HG02840 (cell line): ENCODE measurements around the gene CADPS.
"Not testable (repeated sequence)": the region's sequence is repeated elsewhere in the genome, so short reads cannot be mapped to it uniquely, and the experiment has no call there.

ENCODE experiments used
- ATAC-seq: cut with Tn5 transposase; IDR thresholded peaks from one replicate; pipeline ENCODE4 v1.9.1; 2021; ENCODE audit warnings: mild to moderate bottlenecking, moderate library complexity, moderate number of reproducible peaks; ENCODE audit not compliant: unreplicated experiment, low FRiP score

Gene CADPS

DNA sequence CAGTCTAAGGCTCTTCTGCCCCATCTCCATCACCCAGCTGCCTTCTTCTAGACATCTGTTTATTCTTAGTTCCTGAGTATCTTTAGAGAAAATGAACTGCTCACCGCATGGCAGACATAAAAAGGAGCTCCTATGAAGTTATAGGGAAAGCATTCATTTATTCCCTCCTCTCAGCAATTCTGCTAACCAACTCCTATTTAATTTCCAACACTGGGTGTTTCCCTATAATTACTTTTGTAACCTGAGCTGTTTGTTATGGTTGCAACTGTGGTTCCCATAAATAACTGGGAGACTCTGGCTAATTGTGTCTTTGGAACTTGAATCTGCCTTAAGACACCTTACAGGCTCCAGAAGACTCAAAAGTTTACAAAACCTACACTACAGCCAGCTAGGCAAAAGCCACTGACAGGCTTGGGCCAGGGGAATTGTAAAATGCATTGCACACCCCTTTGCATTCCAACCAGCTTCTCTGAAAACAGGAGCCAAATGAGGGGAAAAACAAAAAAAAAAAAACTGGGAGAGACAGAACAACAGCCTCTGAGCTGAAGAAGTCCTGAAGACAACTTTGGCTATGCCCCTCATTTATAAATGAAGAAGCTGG is 270.4 kb downstream of the CADPS start:
- no peak for ATAC-seq

DNA sequence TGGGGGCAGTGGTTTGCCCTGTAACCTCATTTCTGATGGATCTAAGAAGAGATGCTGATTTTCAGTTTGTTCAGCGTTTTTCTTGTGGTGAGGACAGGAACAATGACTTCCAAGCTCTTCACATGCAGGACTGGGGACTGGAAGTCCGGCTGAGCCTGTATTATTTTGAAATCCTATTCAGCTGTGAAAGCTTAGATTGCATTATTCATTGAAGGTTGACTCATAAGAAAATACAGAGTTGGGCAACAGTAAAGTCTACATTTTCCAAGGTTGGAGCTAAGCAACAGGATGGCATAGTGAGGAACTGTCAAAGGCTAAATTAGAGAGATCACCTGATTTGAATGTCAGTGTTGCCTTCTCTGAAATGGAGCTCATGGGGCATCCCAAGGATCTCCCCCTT is 270.9 kb downstream of the CADPS start:
- no peak for ATAC-seq

DNA sequence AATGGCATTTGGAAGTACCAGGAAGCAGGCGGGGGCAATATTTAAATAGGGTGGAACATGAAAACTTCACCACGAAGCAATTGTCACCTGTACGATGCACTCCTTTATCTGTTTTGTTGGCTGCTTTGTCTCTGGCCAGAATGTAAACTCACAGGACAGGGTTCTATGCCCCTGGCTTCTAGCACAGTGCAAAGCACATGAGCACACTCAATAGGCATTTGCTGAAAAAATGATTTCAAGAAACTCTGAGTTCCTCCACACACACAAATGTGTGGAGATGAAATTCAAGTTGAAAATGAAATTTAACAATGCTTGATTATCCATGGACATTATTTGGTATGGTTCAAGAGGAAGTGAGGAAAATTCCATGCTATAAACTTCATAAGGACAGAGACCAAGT is 272.2 kb downstream of the CADPS start:
- no peak for ATAC-seq

DNA sequence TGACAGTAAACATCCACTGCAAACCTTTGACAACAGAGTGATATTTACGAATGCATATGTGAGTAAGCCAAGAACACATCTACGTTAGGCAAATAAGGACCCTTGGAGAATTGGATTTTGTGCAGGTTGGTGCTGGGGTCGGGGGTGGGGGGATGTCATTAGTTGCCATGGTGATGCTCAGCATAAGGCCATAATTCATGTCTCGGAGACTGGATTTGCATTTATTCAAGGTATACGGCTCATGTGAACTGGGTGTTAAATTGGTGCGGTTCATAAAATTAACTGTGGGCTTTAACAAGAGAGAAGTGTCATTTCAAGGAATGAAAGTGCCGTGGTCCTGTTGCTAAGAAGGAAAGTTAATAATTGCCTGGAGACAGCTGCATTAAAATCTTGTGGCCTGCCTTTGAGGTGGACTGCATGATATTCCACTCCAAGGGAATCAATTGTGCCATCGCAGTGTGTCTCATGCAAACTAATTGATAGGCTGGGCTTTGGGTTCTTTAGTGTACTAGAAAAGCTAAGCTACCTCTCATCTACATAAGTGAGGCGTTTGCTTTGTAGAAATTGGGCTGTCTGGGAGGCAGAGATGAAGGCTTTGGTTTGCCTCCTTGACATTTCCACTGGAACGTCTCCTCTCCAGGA is 273.0 kb downstream of the CADPS start:
- ATAC-seq: no peak

DNA sequence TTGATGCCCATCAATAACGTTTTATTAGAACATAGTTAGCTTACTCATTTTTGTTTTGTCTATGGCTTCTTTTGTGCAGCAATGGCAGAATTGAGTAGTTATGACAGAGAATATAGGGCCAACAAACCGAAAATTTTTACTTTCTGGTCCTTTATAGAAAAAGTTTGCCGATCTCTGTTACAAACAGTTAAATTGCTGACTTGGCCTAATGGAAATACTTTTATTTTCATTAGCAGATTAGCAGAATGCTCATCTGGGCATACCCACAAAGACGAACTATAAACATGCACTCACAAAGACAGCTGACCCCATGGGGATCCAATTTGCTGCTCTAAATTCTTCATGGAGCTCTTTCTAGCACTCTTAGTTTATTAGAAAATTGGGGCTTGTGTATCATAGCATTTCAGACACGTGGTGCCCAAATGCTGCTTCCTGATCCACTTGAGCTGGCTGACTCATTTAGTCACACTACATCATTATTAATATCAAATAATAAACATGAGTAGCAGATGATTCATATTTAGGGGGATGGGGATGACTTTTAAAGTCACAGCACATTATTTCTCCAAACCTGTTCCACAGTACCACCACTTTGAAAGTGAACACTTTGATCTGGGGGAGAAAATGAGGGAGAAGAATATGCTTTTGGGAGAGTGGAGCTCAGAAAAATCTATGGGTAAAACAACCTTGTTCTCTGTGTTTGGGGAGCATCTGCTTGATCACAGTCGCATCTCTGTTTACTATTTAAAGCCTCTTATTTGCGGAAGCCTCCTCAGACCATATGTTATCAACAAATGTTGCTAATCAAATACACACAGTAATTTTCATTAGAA is 273.8 kb downstream of the CADPS start:
- no peak for ATAC-seq

DNA sequence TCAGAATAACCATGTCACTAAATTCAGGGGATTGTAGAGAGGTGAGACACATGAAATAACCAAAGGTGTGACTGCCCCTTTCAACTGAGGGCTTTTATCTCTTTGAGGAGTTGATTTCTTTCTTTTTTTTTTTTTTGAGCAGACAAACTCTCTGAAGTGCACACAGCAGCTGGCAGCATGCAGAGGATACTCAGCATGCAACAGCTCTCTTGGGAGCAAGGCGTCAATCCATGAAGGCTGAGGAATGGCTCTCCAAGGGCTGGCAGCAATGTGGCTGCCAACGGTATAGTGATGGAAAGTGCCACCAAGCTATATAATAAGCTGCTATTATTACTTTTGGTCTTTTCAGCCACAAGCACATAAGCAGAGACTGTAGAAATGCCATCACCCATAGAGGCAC is 275.2 kb downstream of the CADPS start:
- ATAC-seq: no peak

DNA sequence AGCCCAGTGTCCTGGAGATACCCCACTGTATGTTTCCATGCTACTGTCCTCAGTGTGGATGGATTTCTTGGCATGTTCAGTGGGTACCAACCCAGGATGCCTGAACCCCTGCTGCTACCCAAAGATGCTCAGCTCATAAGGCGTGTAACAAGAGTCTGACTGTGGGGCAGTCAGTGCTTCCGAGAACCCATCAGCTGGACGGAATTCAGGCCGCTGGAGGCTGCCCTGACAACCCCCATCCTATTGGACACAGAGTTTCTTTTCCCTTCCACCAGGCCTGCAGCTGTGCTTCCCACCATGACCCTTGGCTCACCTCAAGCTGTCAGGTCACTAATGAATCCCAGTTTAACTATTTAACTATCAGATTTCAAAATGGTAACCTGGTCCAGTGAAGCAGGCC is 277.7 kb downstream of the CADPS start:
- no peak for ATAC-seq

DNA sequence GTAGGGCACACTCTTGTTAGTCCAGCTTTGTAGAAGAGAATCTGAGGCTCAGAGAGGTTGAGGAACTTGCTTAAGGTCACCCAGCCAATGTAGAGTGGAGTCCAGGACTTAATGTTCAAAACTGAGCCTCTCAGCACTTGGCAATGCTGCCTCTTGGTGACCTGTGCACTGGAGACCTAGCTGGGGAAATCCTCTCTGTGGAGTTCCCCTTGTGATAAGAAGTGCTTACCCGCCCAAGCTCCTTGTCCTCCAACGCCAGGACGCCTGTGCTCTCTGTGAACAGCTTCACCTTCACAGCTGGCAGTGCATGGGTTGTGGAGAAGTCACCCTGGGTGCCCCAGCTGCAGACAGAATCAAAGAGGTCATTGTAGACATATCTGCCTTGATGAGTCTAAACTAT is 282.8 kb downstream of the CADPS start:
- ATAC-seq: no peak

DNA sequence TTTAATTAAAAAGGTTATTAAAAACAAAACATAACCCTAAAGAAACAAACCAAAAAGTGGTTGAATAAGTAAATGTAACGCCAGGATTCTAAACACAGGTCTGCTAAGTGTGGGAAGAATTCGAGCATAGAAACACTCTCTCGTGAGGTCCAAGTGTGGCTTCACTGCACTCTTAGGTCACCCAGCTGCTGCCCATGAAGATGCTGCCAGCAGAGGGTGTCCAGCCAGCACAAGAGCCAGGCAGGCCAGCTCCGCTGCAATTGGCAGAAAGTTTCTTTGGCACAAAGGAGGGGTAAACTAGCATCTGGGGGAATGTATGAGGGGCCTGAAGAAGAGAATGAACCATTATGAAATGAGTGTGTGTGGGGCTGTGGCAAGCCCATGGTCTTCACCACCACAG is 286.1 kb downstream of the CADPS start:
- no peak for ATAC-seq

DNA sequence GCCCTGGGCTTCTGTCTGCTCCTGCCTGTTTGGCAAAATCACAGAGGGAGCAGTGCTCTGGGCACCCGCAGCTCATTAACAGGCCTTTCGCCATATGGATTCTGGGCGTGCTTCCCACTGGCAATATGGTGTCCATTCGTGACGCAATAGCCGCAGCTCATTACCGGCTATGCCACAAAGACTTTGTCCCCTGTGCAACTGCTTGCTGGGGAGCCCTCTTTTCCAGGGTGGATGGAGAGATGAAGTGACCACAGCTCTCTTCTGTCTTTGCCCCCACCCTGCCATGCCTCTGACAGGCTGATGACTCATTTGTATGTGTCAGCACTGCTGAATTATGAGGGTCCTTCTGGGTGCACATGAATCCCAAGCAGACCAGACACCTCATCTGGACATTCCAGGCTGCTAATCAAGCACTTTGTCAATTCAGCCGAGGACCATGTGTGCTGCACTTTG is 287.6 kb downstream of the CADPS start:
- no peak for ATAC-seq

DNA sequence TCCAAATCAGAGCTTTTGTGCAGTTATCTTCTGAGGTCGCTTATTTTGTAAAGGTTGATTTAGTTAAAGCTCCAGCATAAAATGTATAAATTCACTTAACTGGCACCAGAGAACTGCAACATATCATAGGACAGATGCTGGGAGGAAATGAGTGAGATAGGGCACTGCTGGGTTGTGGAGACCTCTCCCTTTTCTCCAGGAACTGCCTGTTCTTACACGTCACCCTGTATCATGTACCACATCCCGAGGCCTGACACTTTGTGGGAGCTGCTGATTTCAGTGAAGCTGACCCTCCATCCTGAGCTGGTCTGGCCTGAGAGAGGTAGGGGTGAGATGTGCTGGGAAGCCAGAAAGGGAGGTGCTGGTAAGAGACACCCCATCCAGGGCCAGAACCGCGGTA is 288.0 kb downstream of the CADPS start:
- ATAC-seq: no peak

DNA sequence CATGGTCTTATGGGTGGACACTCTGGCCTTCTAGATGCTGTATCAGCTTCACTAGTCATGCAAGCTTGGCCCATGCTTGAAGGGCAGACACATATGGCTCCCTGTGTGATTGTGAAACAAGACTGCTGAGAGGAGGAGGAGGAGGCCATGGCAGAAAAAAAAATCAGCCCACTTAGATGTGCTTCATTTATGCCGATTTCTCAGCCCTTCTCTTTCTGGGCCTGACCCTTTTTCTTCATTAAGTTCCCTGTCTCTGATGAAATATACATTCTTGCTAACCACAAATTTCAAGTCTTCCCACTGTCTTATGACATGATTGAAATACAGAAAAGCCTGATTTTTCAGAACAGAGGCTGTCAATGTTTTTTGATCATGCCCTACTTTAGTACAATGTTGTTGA is 288.9 kb downstream of the CADPS start:
- ATAC-seq: no peak

DNA sequence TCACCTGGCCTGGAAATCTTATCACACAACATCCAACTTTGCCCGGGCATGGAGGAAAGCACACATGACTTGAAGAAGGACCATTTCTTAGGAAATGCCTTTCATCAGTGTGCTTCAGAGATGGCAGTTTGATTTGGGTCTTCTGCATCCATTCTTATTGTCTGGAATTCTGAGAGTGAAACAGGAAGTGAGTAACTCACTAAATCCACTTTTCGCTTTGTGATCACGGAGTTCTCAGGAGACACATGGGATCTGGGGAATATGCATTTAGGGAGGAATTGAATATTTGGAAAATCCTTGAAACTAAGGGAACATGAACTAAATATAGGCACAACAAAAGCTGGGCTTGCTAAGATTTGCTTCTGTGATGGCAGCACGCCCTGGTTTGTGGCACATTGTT is 289.4 kb downstream of the CADPS start:
- no peak for ATAC-seq

DNA sequence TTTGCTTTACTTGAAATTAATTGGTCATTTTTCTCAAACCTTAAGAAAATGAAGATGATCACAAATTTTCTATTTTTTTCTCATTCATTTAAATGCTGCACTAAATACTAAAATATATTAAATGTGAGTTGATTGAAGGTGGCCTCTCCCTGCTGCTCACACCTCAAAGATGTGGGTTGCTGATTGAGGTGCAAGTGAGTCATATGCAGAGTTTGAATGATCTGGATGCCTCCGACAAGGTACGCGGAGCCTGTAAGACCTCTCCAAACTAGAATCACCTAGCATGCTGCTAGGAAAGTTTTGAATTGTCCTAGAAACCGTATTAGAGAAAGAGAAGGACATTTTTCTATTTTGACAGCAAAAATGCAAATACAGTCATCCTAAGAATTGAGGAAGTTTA is 290.6 kb downstream of the CADPS start:
- ATAC-seq: no peak

DNA sequence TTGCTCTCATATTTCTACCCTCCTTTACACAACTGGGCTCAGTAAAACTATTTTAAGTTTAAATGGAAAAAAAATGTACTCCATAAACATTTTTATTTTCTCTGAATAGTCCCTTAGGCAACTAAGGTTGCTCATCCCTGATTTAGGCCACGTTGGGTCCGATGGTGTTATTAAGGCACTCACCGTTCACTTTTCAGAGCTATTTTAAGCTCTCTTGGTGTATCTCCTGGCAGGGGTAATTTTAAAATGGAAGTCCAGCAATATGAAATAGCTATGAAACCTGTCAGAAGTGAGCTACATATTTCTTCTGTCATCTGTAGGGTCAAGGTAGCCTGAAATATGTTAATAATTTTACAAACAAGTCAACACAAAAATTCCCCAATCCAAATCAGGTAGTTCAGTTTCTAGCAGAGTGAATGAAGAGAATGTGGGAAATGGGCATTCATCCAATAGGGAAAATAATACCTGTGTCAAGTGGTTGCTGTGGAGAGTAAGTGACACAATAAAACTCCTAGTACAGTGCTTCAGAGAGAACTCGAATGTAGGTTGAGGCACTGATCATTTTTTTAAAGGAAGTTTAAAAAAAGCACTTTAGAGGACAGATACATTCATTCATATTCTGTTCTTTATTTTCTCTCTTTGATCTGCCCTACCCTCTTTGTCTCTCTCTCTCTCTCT is 292.6 kb downstream of the CADPS start:
- no peak for ATAC-seq

DNA sequence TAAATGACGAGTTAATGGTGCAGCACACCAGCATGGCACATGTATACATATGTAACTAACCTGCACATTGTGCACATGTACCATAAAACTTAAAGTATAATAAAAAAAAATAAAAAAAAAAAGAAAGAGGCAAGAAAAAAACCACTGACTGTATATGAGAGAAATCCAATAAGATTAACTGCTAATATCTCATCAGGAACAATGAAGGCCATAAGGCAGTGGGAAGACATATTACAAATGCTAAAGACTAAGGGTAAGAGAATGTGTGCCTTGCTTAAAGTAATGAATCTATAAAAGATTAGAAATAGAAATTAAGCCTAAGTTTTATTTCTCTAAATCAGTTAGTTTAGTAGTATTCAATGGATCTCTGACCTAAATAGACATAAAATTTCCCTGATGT is 294.7 kb downstream of the CADPS start:
- not testable (repeated sequence) for ATAC-seq

DNA sequence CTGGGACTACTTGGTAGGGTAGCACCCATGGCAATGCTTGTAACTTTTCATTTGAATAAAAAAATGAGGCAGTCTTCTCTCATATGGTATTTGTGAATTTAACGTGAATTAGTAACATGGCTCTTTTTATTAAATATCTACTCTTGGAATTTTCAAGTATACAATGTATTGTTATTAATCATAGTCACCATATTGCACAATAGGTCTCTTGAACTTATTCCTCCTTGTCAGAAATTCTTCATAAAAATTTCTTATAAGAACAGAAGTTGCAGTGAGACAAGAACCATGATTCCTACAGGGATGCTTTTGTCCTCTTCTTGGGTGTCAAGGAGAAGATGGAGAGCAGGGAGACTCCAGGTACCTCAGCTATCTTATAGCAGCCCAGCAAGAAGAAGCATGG is 298.1 kb downstream of the CADPS start:
- ATAC-seq: no peak

DNA sequence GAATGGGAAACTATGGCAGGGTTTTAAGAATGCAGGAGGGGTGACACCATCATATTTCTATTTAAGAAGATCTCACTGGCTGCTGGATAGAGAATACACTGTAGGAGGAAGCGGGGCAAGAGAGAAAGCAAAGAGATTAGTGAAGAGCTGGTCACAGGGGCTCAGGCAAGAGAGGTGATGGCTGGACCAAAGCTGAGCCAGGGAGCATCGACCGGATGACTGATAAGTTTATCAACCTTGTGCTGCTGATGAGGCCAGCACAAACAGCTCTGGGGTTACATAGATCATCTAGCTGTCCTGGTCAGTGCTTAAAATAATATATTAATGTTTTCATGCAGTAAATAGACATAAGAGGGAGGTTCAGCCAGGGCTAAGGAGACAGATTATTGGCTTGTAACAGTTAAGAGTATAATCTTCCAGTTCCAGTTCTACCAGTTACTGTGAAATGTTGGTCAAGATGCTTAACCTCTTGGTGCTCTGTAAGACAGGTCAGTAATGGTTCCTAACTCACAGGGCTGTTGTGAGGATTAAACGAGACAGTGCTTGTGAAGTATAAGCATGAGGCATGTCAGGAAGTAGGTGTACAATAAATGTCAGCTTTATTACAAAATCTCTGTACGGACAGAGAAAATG is 300.8 kb downstream of the CADPS start:
- no peak for ATAC-seq

DNA sequence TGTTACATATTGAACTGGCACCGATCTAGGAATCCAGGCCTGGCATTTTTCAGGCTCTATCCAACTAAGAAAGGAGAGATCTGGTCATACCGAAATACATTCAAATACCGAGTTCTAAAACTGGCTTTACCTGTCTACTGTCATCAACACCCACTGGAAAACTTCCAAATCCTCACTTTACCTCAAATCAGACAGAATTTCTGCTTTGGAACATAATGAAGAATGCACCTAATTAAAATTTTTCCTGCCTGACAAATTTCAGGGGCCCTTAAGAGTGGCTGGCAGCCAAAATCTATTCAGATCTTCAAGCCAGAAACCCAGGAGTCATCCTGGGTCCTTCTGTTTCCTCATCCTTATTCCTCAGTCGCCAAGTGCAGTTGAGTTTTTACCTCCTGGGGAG is 303.3 kb downstream of the CADPS start:
- no peak for ATAC-seq

DNA sequence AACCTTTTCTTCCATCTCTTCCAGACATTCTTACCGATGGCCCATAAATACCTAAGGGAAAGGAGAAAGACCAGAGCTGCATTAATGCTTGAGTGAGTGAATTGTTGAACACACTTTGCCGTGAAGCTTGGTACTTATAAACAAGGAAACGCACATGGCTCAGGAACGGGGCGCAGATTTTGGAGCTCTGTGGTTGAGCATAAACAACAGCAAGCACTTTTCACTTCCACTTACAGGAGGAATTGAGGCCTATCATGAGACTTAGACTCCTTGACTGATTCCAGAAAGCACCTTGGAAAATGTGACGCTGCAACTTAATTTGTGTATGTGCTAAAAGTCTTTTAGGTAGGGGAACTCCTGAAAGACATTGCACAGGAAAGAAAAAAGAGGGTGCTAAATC is 304.3 kb downstream of the CADPS start:
- no peak for ATAC-seq

DNA sequence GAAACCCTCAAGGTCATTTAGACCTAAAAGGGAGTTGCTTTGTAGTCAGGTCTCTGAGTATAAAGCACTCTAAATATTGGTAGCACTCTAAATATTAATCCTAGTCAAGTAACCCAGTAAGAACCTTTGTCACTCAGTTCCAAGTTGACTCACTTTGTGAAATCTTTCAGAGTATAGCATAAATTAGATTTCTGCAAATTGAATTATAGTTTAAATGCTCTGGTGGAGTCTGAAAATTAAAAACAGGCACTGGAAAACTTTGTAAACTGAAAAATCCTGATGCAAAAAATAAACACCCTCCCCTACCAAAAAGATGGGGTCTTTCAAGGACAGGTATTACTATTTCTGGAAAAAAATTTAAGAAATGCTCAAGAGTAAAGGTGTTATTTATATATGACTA is 305.6 kb downstream of the CADPS start:
- ATAC-seq: no peak
